ENCODE measurements around the gene GRIN2A. TPM values are rescaled to one million over a fixed set of nuclear protein-coding genes. Genes with fewer than 3 reads are reported as not detected.

The GRIN2A gene
- total RNA-seq, 1 donor from 2014 or later = not detected

DNA sequence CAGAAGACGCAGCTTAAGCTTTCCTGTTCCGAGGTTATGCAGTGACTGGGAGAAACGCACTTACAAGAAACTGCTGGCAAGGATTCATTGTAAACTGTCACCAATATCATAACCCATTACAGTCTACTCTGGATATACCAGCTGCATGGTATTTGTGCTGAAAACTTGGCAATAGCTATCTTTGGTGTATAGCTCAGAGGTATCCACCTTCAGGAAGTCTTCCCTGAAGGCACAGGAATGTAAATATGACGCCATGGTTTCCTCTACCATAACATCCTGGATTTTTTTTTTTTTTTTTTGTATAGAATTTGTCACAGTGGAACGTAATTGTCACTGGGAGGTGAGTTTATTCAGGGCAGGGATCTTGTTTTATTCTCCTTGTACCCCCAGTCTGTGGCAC, 406.2 kb downstream of the GRIN2A start:
- DNase-seq (ENCODE audit: low read depth, low spot score) = no peak

DNA sequence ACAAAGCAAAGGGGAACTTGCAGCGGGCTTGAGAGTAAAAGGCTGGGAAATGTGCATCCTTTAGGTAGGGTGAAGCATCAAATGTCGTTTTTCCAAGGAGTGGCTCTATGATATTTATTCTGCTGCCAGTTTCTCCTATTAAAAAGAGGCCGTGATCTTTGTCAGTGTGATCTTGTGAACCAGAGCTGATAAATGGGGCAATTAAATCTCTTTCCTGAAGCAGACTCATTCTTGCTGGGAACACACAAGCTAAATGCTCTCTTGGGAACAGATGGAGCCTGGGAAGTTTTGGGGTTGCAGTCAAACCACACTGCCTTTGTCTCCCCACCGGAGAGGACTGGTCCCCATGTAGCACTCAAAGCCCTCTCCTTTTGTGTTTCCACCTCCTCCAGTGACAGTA, 408.9 kb downstream of the GRIN2A start:
- no peak for DNase-seq (ENCODE audit: low read depth, low spot score)

DNA sequence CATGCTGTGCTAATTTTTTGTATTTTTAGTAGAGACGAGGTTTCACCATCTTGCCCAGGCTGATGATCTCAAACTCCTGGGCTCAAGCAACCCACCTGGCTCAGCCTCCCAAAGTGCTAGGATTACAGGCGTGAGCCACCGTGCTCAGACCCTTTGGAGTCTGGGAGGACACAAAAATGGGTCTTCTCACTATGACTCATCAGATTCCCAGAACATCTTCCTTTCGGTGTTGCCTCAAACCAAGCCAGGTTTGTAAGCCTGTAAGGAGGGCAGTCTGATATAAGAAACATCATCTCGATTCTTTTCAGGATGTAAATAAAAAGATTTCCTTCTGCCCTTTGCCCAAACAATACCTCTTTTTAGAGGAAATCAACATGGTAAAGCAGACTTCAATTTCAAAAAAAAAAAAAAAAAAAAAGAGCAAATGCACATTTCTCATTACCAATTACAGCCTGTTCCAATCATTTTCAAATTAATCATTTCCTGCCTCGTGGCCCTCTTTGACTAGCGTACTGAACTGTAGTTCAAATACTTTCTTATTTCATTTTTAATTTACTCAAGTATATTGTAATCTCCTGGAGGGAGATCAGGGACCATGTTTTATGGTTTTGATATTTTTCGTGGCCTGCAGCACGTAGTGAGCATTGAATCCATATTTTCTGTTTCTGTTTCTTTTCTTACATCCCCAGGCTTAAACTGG, 409.6 kb downstream of the GRIN2A start:
- no peak for DNase-seq (ENCODE audit: low read depth, low spot score)

DNA sequence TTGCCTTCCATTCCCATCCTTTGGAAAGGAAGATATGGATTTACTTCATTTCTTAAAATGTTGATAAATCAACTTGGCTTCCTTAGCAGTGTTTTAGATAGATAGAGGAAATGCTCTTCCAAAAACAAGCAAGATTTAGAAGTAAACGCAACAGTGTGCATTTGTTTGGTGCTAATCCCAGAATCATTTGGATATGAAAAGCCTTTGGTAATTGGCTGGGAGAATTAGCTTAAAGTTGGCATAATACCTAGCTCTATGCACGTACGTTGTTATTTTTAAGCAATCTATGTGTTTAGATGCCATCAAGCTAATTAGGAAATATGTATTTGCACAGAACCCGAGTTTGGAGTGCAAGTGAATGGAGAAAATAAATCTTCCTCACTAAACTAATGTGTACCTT, 415.3 kb downstream of the GRIN2A start:
- DNase-seq (ENCODE audit: low read depth, low spot score) = no peak

DNA sequence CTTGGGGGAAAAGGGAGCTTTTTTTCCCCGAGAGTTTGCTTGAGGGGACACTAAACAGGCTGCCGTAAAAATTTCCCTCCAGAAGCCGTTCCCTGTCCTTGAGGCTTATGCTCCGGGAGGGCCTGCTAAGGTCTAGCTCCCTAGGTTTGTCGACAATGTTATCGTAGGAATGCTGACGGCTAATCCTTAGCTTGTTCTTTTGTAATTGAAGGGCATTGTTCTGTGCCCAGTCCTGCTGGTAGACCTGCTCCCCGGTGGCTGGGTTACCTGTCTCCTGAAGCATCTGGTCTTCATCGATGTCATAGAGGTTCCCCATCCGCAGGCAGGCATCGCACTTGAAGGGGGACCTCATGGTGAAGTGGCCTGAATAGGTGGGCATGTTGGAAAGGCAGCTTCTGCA, 418.7 kb downstream of the GRIN2A start:
- DNase-seq (ENCODE audit: low read depth, low spot score) = no peak

DNA sequence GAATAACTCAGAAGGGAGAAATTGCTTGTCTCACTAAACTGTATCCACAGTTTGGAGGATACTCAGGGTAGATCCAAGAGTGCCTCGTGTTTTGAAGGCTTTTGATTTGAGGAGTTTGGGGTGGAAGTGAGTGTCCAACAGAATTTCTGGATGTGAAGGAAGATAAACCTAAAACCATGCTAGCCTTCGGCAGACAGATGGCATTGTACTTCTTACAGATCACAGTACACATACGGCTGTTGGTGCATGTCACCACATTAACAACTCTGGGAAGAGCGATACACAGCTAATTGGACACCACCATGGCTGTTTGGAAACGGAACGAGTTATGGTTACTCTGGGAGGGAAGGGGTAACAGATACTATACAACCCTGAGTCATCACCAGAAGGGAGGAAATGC, 420.4 kb downstream of the GRIN2A start:
- no peak for DNase-seq (ENCODE audit: low read depth, low spot score)

DNA sequence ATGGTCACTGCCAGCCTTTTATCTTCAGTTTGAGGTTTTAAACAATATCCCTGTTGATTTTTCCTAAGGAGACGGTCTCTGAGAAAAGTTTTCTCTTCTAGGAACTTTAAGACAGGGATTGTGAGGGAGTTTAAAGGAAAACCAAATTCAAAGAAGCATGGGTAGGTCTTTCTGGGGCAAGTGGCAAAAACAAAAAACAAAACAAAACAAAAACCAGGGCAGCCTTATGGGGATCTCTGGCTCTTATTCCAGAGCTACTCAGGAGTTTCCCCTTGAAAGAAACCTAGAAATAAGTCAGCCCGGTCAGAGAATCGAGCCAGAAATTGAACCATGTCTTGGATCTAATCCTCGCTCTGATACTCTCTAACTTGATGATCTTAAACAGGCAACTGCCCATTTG, 424.5 kb downstream of the GRIN2A start:
- DNase-seq (ENCODE audit: low read depth, low spot score) = no peak

DNA sequence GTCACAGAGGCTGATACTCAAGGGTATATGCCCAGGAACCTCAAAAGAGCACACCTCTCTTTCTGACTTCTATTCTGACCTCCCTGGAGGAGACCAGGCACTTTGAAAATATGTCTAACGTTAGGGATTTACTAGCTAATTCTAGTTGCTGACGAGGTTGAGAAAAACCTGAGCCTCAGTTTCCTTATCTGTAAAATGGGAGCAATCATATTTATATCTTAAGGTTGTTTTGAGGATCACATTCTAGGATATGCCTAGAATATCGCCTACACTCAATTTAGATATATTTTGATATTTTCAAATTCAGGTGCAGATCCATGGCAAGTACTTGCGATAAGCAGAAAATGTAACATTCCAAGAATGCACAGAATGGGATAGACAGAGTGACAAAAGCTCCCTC, 425.8 kb downstream of the GRIN2A start:
- DNase-seq (ENCODE audit: low read depth, low spot score) = no peak

DNA sequence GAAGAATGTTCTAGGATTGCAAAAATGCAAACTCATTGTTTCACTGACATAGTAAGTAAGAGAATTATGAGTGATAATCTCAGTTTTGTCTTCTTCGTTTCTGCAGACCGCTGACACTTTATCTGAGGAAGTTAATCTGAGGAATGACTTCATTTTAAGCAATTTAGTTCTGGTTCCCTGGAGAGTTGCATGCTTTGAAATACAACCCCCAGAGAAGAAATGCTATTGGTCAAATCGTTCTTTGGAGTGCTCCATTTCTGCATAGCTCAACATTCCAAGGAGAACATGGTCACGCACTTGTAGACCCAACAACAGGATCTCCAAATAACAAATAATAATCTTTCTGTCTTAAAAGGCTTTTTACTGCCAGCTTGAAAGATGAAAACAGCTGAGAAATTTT, 427.1 kb downstream of the GRIN2A start:
- DNase-seq (ENCODE audit: low read depth, low spot score) = no peak

DNA sequence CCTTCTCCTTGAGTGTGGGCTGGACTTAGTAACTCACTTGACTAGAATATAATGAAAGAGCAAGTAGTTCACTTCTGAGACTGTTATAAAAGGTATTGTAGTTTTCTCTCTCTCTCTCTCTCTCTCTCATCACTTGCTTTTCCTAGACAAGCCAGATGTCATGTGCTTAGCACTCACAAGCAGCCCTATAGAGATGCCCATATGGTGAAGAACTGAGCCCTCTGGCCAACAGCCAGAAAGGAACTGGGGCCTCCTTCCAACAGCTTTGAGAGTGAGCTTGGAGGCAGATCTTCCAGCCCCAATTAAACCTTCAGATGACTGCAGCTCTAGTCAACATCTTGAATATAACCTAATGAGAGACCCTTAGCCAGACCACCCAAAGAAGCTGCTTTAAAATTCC, 440.5 kb downstream of the GRIN2A start:
- DNase-seq (ENCODE audit: low read depth, low spot score) = no peak

DNA sequence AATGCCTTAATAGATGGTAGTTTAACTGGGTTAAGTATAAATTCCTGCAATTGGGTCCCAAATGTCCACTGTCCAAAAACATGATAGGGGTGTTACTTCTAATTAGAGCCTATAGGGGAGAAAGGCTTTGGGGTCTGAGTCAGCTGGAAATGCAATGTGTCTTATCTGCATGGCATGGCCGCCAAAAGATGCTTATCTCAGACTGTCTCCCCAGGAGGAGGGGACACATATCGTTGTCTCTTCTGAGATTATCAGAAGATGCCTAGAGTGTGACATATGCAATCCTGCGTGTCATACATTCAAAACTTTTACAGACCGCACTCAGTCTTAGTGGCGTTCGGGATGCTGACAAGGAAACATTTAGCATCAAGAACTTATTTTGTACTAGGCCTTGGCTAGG, 442.9 kb downstream of the GRIN2A start:
- DNase-seq (ENCODE audit: low read depth, low spot score) = no peak

DNA sequence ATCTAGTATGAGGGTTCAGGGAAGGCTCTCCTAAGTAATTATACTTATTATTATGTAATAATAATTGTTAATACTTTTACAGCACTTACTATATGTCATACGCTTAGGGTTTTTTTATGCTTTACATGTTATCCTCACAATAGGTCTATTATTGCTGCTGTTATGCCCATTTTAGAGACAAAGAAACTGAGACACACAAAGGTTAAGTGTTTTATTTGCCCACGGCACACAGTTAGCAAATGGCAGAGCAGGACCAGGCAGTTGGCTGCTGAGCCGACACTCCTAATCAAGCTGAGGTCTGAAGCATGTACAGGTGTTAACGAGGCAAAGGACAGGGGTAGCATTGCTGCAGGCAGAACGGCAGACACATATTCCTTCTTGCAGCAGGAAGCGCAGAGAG, 443.5 kb downstream of the GRIN2A start:
- DNase-seq (ENCODE audit: low read depth, low spot score) = no peak

DNA sequence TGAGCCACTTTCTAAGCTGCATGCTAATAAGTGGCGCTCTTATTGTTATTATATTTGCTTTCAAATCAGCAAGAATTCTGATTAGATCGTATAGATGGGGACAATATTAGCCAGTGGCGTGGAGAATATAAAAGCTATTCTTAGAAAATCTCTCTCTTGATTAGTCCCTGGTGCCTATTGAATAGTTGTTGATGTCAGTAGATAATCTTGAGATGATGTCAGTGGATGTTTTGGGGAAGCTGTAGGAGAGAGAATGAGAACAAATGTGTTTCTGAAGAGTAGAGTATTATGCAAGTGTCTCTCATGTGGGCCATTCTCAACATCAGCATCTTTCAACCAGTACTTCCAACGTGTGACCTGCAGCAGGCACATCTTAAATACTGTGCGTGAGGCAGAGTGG, 445.7 kb downstream of the GRIN2A start:
- no peak for DNase-seq (ENCODE audit: low read depth, low spot score)

DNA sequence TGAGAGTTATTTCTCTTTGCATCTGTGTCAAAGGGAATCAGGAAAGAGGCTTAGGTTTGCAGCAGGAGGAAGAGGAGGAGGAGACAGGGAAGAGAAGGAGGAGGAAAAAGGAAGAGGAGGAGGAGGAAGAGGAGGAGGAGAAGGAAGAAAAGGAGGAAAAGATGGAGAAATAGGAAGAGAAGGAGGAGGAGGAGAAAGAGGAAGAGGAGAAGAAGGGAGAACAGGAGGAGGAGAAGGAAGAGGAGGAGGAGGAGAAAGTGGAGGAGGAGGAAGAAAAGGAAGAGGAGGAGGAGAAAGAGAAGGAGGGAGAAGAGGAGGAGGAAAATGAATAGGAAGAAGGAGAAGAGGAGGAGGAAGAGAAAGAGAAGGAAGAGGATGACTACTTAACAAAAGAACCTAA, 459.1 kb downstream of the GRIN2A start:
- no peak for DNase-seq (ENCODE audit: low read depth, low spot score)

DNA sequence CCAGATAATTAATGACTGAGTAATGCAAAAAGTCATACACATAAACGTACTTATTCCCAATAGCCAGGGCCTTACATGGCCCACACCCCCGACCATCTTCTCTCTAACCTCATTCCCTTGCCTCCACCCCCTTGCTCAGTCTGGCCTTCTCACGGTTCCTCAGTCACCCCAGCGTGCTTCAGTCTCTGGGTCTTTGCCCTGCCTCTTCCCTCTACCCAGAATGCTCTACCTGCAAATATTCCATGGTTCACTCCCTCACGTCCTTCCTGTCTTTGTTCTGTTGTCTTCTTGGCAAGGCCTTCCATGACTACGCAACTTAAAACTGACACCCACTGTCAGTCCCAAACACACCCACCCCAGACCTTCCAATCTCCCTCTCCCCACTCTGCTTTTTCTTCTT, 468.3 kb downstream of the GRIN2A start:
- no peak for DNase-seq (ENCODE audit: low read depth, low spot score)

DNA sequence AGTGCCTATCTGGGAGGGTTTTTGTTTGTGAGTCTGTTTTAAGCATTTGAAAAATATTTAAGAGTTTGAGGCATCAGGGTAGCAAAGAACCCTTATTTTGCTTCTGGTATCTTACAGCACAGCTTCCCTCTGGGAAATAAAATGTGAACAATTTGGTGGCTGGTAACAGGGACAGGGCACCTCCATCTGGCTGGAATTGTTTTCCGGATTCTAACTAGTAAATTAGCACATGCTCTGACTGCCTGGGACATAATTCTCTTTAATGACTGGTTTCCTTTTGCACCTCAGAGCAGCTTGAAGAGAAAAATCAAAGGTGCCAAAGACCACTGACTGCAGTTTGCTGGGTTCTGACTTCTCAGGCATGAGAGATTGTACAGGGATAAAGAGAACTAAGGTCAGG, 469.1 kb downstream of the GRIN2A start:
- no peak for DNase-seq (ENCODE audit: low read depth, low spot score)

DNA sequence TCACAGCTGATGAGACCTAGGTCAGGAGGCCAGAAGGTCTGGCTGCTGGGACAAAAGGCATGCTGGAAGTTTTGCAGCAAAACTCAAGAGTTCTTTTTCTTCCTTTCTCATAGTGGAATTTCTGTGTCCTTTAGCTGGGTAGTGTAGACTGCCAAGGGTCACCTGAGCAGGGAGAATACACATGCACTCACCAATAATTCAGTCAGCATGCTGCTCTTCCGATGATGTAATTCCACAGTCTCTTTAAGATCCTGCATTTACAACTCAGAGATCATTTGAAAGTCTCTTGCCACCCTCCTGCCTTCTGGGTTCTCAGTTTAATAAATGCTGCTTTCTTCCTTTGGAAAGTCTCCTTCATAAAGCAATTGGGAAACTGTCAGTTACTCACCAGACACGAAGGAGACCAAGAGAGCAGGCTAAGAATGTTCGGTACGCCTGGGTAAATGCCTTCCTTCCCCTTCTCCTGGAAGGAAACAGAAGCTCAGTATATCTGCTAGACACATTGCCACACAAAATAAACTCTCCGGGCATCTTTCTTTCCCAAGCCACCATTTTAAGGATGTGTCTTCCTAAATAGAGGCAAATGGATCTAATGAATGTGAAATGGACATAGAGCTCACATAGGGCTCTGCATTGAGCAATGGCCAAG, 473.1 kb downstream of the GRIN2A start:
- no peak for DNase-seq (ENCODE audit: low read depth, low spot score)

DNA sequence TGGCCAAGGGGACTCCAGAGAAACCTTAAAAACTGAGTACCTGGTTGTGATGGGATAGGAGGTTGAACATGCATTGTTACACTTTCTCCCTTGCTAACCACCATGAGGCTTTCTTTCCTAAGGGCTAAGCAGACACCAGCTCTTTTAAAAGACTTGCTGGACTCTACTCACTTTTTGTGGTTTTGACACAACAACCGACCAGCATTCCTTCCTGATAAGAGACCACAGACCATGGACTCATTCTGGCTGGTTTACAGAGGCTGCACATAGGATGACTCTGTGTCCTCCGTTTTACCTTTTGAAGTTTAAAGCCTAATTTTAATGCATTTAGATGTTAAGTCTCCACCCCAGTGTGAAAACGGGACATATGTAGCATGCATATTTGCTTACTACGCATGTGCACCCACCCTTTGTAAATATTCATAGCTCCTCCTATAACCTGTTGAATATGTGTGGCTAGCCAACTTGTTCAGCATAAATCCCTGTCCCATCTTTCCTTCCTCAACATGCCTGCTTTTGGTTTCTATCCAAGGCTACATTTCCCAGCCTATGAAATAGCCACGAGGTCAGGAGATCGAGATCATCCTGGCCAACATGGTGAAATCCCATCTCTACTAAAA, 475.9 kb downstream of the GRIN2A start:
- DNase-seq (ENCODE audit: low read depth, low spot score) = no peak

DNA sequence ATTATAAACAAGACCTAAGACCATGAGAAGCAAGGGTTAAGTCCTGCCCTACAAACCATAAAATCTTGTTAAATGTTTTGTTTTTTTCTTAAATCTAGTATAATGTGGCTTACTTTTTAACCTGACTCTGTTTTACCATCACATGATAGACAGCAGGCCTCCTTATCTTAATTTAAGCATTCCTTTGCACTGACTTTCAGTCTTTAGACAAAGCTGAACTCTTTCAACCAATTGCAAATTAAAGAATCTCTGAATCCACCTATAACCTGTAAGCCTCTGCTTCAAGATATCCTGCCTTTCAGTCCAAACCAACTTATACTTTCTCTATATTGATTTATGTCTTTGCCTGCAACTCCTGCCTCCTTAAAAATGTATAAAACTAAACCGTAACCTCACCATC, 478.5 kb downstream of the GRIN2A start:
- no peak for DNase-seq (ENCODE audit: low read depth, low spot score)

Measured in pulmonary artery endothelial cell (primary cell).